HepG2 (cell line): ENCODE data around the gene VAMP8. TPM values are rescaled to one million over a fixed set of nuclear protein-coding genes. Genes with fewer than 3 reads are reported as not detected.
A peak's percentile ranks its signal among the peaks of the same experiment; 100 is the strongest.

Experiments used
- ATF2 ChIP-seq: sonication (generic); formaldehyde crosslinking; IDR thresholded peaks from 2 replicates; pipeline ENCODE4 v1.4.0; 2020; ENCODE audit warnings: missing genetic modification reagents
- EED ChIP-seq: sonication (generic); formaldehyde crosslinking; IDR thresholded peaks from 2 replicates; pipeline ENCODE4 v1.5.0; 2020; ENCODE audit warnings: mild to moderate bottlenecking, missing genetic modification reagents
- ESRRA ChIP-seq: sonication (generic); formaldehyde crosslinking; IDR thresholded peaks from 2 replicates; pipeline ENCODE4 v1.5.1; 2020; ENCODE audit warnings: mild to moderate bottlenecking, low read depth, missing genetic modification reagents
- ETS1 ChIP-seq: sonication (generic); formaldehyde crosslinking; IDR thresholded peaks from 2 replicates; pipeline ENCODE4 v1.4.0; 2020; ENCODE audit warnings: missing genetic modification reagents
- FOSL2 ChIP-seq: sonication (generic); formaldehyde crosslinking; IDR thresholded peaks from 2 replicates; pipeline ENCODE4 v1.4.0; 2020; ENCODE audit warnings: missing genetic modification reagents
- GZF1 ChIP-seq: sonication (generic); formaldehyde crosslinking; IDR thresholded peaks from 2 replicates; pipeline ENCODE4 v1.5.1; 2020; ENCODE audit warnings: mild to moderate bottlenecking, missing genetic modification reagents
- KAT7 ChIP-seq: IDR thresholded peaks from 2 replicates; pipeline ENCODE4 v1.6.1; 2018; ENCODE audit warnings: borderline replicate concordance, missing compliant biosample characterization
- MBNL3 ChIP-seq: fragments of 250-450 bp; sonication (Bioruptor Pico); conservative IDR thresholded peaks from 2 replicates; pipeline ENCODE4 v1.8.0; 2022; ENCODE audit warnings: mild to moderate bottlenecking, inconsistent platforms
- PHB2 ChIP-seq: fragments of 450-650 bp; IDR thresholded peaks from 2 replicates; pipeline ENCODE4 v1.6.1; 2018; ENCODE audit not compliant: partially characterized antibody
- PRMT3 ChIP-seq: sonication (generic); formaldehyde crosslinking; IDR thresholded peaks from 2 replicates; pipeline ENCODE4 v1.8.1; 2022; ENCODE audit warnings: low read depth, mild to moderate bottlenecking, moderate library complexity, missing genetic modification reagents, borderline replicate concordance
- REL ChIP-seq: sonication (generic); formaldehyde crosslinking; conservative IDR thresholded peaks from 2 replicates; pipeline ENCODE4 v1.8.0; 2022; ENCODE audit warnings: mild to moderate bottlenecking, missing genetic modification reagents, moderate library complexity
- RXRB ChIP-seq: IDR thresholded peaks from 2 replicates; pipeline ENCODE4 v1.6.1; 2016; ENCODE audit warnings: borderline replicate concordance, missing genetic modification reagents, missing compliant biosample characterization
- TIGD3 ChIP-seq: sonication (generic); formaldehyde crosslinking; IDR thresholded peaks from 2 replicates; pipeline ENCODE4 v1.5.1; 2020; ENCODE audit warnings: mild to moderate bottlenecking, missing genetic modification reagents, borderline replicate concordance
- TRIM24 ChIP-seq: sonication (generic); formaldehyde crosslinking; IDR thresholded peaks from 2 replicates; pipeline ENCODE4 v1.8.0; 2022; ENCODE audit warnings: mild to moderate bottlenecking, missing genetic modification reagents
- ZC3H4 ChIP-seq: sonication (generic); formaldehyde crosslinking; IDR thresholded peaks from 2 replicates; pipeline ENCODE4 v1.4.0; 2020; ENCODE audit warnings: missing genetic modification reagents, borderline replicate concordance
- ZFP36L1 ChIP-seq: sonication (generic); formaldehyde crosslinking; IDR thresholded peaks from 2 replicates; pipeline ENCODE4 v1.8.0; 2022; ENCODE audit warnings: mild to moderate bottlenecking, missing genetic modification reagents, moderate library complexity
- ZNF34 ChIP-seq: sonication (generic); formaldehyde crosslinking; IDR thresholded peaks from 2 replicates; pipeline ENCODE4 v1.4.0; 2020; ENCODE audit warnings: mild to moderate bottlenecking, missing genetic modification reagents, borderline replicate concordance
- ZNF446 ChIP-seq: sonication (generic); formaldehyde crosslinking; IDR thresholded peaks from 2 replicates; pipeline ENCODE4 v1.5.0; 2020; ENCODE audit warnings: mild to moderate bottlenecking, missing genetic modification reagents
- ZNF563 ChIP-seq: sonication (generic); formaldehyde crosslinking; IDR thresholded peaks from 2 replicates; pipeline ENCODE4 v1.8.0; 2022; ENCODE audit warnings: mild to moderate bottlenecking, moderate library complexity, missing genetic modification reagents
- ZSCAN30 ChIP-seq: sonication (generic); formaldehyde crosslinking; IDR thresholded peaks from 2 replicates; pipeline ENCODE4 v1.5.0; 2020; ENCODE audit warnings: mild to moderate bottlenecking, missing genetic modification reagents
- polyA plus RNA-seq, 8 experiments: library from polyadenylated mRNA; depleted of rRNA in 3 of 8; stranded (reverse) in 7 of 8; unstranded in 1 of 8; fragments of >200 nt; fragmentation: Illumina TruSeq in 4 of 8; extraction: Trizol in 4 of 8; gene quantifications; 2 replicates each; pipeline versions ENCODE4 v1.2.1 to v1.2.3, GENCODE V29; 2011 to 2016; ENCODE audit warnings: low read depth in 4 of 8, missing spikeins in 1 of 8, mixed read lengths in 1 of 8; ENCODE audit not compliant: insufficient read depth in 1 of 8
- total RNA-seq, 5 experiments: library from RNA; depleted of rRNA; stranded (reverse); fragments of >200 nt; fragmentation: Illumina TruSeq; extraction: Trizol; gene quantifications; 2 replicates each; pipeline ENCODE4 v1.2.3, GENCODE V29; 2016; ENCODE audit warnings: low read depth in 1 of 5
- TF ChIP-seq, protein P1 (sequence below): sonication (generic); formaldehyde crosslinking; IDR thresholded peaks from 2 replicates; pipeline ENCODE4 v1.8.0; 2022; ENCODE audit warnings: mild to moderate bottlenecking, missing genetic modification reagents, moderate library complexity
- TF ChIP-seq, protein P2 (sequence below): IDR thresholded peaks from 2 replicates; pipeline ENCODE4 v1.6.1; 2016; ENCODE audit warnings: control low read depth

The VAMP8 gene
- total and polyA plus RNA-seq, 2 of the 13 experiments (the other 11 are each of a cell fraction or from before 2014, with no cell fraction given), result 83.3 to 157 TPM

DNA sequence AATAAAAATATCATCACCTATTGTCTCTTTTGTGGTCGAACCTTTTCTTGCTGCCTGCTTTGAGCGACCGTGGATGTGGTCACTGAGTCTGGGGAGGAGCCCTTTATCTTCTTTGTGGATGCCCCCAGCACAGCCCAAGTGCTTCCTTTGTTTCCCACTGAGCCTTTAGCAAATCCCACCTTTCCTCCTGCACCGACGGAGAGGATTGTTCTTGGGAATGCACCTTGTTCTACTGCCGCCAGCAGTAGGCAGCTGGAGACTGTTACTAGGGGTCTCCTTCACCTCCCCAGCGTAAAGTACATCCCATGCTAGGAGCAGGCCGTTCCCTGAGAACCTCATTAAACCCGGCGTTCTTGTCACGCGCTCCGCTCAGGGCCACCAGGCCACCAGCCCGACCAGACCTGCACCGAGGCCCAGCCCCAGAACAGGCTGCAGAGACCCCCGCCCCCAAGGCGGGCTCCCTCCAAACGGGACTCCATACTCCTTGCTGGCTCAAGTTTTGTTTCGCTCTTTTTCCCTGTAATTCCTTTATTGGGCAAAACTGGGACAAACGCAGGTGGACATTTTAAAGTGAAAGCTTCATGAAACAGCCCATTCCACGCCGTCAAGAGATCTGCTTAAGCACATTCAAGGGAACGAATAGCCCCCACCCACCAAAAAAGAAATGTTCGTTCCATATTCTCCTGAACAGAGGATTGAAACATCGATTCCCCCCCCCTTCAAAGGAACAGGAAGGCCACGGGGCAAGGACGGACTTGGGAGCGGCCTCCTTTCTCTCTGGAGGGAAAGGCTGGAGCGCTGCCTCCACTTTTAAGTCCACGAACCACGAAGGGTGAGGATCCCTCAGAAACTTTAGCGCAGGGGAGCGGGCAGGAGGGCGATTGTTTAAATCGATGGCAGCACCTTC is 39.5 kb upstream of the VAMP8 start (continued):
- no peak; the same call in 1 of the 2 replicates for TF ChIP-seq TIGD3 (CRISPR knock-in tag)
- TF ChIP-seq PRMT3 (CRISPR knock-in tag), result no peak
- peak; percentile 92 for TF ChIP-seq ZC3H4 (CRISPR knock-in tag)
- no peak for TF ChIP-seq ETS1 (CRISPR knock-in tag)
- TF ChIP-seq TRIM24, result no peak
- TF ChIP-seq PHB2, result no peak
- TF ChIP-seq RXRB, result peak; percentile 16; the same call in 1 of the 2 replicates
- 0 out of 2 replicates have a peak, but pooled peaks have one; percentile 49 for TF ChIP-seq EED
- TF ChIP-seq ZNF563 (CRISPR knock-in tag), result peak; percentile 13; the same call in 1 of the 2 replicates
- 0 out of 2 replicates have a peak, but pooled peaks have one; percentile 67 for TF ChIP-seq ATF2 (CRISPR knock-in tag)
- TF ChIP-seq KAT7 (CRISPR knock-in tag), result 0 out of 2 replicates have a peak, but pooled peaks have one; percentile 69
- TF ChIP-seq ZNF446 (CRISPR knock-in tag), result 0 out of 2 replicates have a peak, but pooled peaks have one; percentile 75
- TF ChIP-seq GZF1 (CRISPR knock-in tag), result no peak; the same call in none of the 2 replicates
- TF ChIP-seq REL, result no peak
- TF ChIP-seq MBNL3 (CRISPR knock-in tag), result no peak
- TF ChIP-seq ZFP36L1 (CRISPR knock-in tag), result 0 out of 2 replicates have a peak, but pooled peaks have one; percentile 6
- TF ChIP-seq FOSL2, result peak; percentile 43; the same call in 1 of the 2 replicates
- TF ChIP-seq ESRRA (CRISPR knock-in tag), result peak; percentile 51; the same call in 1 of the 2 replicates
- TF ChIP-seq, protein P1, sequence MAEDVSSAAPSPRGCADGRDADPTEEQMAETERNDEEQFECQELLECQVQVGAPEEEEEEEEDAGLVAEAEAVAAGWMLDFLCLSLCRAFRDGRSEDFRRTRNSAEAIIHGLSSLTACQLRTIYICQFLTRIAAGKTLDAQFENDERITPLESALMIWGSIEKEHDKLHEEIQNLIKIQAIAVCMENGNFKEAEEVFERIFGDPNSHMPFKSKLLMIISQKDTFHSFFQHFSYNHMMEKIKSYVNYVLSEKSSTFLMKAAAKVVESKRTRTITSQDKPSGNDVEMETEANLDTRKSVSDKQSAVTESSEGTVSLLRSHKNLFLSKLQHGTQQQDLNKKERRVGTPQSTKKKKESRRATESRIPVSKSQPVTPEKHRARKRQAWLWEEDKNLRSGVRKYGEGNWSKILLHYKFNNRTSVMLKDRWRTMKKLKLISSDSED (CRISPR knock-in tag), result no peak
- TF ChIP-seq ZSCAN30 (CRISPR knock-in tag), result no peak; the same call in 1 of the 2 replicates
- 0 out of 2 replicates have a peak, but pooled peaks have one; percentile 3 for TF ChIP-seq ZNF34 (CRISPR knock-in tag)
- TF ChIP-seq, protein P2, sequence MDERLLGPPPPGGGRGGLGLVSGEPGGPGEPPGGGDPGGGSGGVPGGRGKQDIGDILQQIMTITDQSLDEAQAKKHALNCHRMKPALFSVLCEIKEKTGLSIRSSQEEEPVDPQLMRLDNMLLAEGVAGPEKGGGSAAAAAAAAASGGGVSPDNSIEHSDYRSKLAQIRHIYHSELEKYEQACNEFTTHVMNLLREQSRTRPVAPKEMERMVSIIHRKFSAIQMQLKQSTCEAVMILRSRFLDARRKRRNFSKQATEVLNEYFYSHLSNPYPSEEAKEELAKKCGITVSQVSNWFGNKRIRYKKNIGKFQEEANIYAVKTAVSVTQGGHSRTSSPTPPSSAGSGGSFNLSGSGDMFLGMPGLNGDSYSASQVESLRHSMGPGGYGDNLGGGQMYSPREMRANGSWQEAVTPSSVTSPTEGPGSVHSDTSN (CRISPR knock-in tag), result no peak
